Naive thymus-derived CD4-positive, alpha-beta T cell (primary cell): Measurements from ENCODE around the gene PLA2G6. TPM values are rescaled to one million over a fixed set of nuclear protein-coding genes. Genes with fewer than 3 reads are reported as not detected.

Source experiments
- ATAC-seq: fragments of 150-1000 bp; cut with Tn5 transposase; 2 replicates; pipeline ENCODE4 v1.10.0; 2021; ENCODE audit warnings: mild to moderate bottlenecking, moderate library complexity
- CTCF ChIA-PET: fragments of 350-600 bp; sonication (Branson Sonifier 250); formaldehyde crosslinking; loops from one replicate; lab custom pipeline; 2021; ENCODE audit warnings: antibody characterized with exemption; lab: Charles Lee
- POLR2A ChIA-PET: fragments of 350-600 bp; sonication (Branson Sonifier 250); formaldehyde crosslinking; loops from one replicate; lab custom pipeline; 2021; ENCODE audit warnings: antibody characterized with exemption, inconsistent platforms; lab: Charles Lee
- DNase-seq, 9 donors: peaks; one replicate each; pipeline versions ENCODE4 v3.0.0 to v3.0.0-alpha.2; 2020 to 2022; ENCODE audit warnings: mixed read lengths in 1 of 9
- H3K27ac ChIP-seq: one replicate; pipeline ENCODE4 v1.7.0; 2013; ENCODE audit warnings: mild to moderate bottlenecking, low read depth, low read length, moderate library complexity
- H3K27me3 ChIP-seq, 2 donors: one replicate each; pipeline ENCODE4 v1.7.0; 2013; ENCODE audit warnings: low read length in 2 of 2, mild to moderate bottlenecking in 2 of 2, moderate library complexity in 2 of 2; ENCODE audit not compliant: control insufficient read depth in 2 of 2, insufficient read depth in 2 of 2
- H3K36me3 ChIP-seq, 3 experiments: 1 replicate in 2 of 3; 2 replicates in 1 of 3; pipeline ENCODE4 v1.7.0; 2013; ENCODE audit warnings: low read length in 3 of 3, mild to moderate bottlenecking in 3 of 3, moderate library complexity in 1 of 3; ENCODE audit not compliant: insufficient read depth in 3 of 3, control insufficient read depth in 2 of 3
- H3K4me1 ChIP-seq, 2 donors: one replicate each; pipeline ENCODE4 v1.7.0; 2013; ENCODE audit warnings: low read length in 2 of 2, mild to moderate bottlenecking in 2 of 2, moderate library complexity in 1 of 2; ENCODE audit not compliant: control insufficient read depth in 2 of 2, insufficient read depth in 2 of 2
- H3K4me3 ChIP-seq: 2 replicates; pipeline ENCODE4 v1.7.0; 2013; ENCODE audit warnings: mild to moderate bottlenecking, low read length
- H3K9me3 ChIP-seq, 3 experiments: 1 replicate in 2 of 3; 2 replicates in 1 of 3; pipeline ENCODE4 v1.7.0; 2013; ENCODE audit warnings: low read length in 3 of 3; ENCODE audit not compliant: control insufficient read depth in 2 of 3
- H3K27ac Mint-ChIP-seq, 9 donors: one replicate each; pipeline ENCODE4 v1.8.0; 2020 to 2022; ENCODE audit warnings: mixed read lengths in 9 of 9, mild to moderate bottlenecking in 8 of 9, moderate library complexity in 5 of 9, inconsistent platforms in 2 of 9
- H3K27me3 Mint-ChIP-seq, 5 donors: one replicate each; pipeline ENCODE4 v1.8.0; 2021 to 2022; ENCODE audit warnings: mixed read lengths in 5 of 5, mild to moderate bottlenecking in 1 of 5
- H3K36me3 Mint-ChIP-seq, 5 donors: one replicate each; pipeline ENCODE4 v1.8.0; 2020 to 2022; ENCODE audit warnings: mixed read lengths in 5 of 5, mild to moderate bottlenecking in 3 of 5, inconsistent platforms in 1 of 5
- H3K4me1 Mint-ChIP-seq, 7 donors: one replicate each; pipeline ENCODE4 v1.8.0; 2020 to 2022; ENCODE audit warnings: mixed read lengths in 7 of 7, mild to moderate bottlenecking in 3 of 7, inconsistent platforms in 1 of 7
- H3K4me3 Mint-ChIP-seq, 10 donors: one replicate each; pipeline ENCODE4 v1.8.0; 2020 to 2022; ENCODE audit warnings: mild to moderate bottlenecking in 10 of 10, mixed read lengths in 10 of 10, moderate library complexity in 6 of 10, inconsistent platforms in 2 of 10
- H3K9me3 Mint-ChIP-seq, 11 donors: one replicate each; pipeline ENCODE4 v1.8.0; 2020 to 2022; ENCODE audit warnings: mixed read lengths in 11 of 11, mild to moderate bottlenecking in 4 of 11, inconsistent platforms in 1 of 11, moderate library complexity in 1 of 11
- intact Hi-C, 2 donors: fragments of 100-400 bp; cut with micrococcal nuclease; formaldehyde crosslinking; loops; one replicate each; pipeline ENCODE4 v1.15.1; 2023
- polyA plus RNA-seq, 2 donors: library from polyadenylated mRNA; unstranded; fragments of 300-500 nt; fragmentation: Illumina TruSeq; gene quantifications; one replicate each; pipeline ENCODE4 v1.2.3, GENCODE V29; 2021
- total RNA-seq, 6 experiments: library from RNA in 5 of 6; stranded (reverse) in 5 of 6; gene quantifications; 1 replicate in 5 of 6; 2 replicates in 1 of 6; pipeline ENCODE4 v1.2.3 and lab custom pipeline; 2021 to 2026

Gene PLA2G6
- total and polyA plus RNA-seq, 7 experiments from 2014 or later, result 4.8 to 252 (median 78.9) TPM

- ChIA-PET CTCF (no interaction called here), POLR2A (no interaction called here)
- intact Hi-C loops, result loop anchor here (5.0 to 10.0 kb wide), 4 partner anchors 73 to 465 kb away; partner anchors contain the start of genes DMC1 (in 1 of the 2), MAFF (in 1 of the 2) and PLA2G6 (in 1 of the 2)
Measured at GRCh38 chr22:38109371-38110001, 72.1 kb downstream of the PLA2G6 start.

GRCh38 chr22:38108561-38109319, 72.9 kb downstream of the PLA2G6 start:
- Mint-ChIP-seq H3K4me3 (no peak overlapping the region), H3K36me3 (peaks cover 0 to 8% (median 2%) of the 10 kb centered on the region in 5 donors), H3K27ac (peak overlapping the region in 4 of 9 donors; percentile 33 to 80 (median 56)), H3K9me3 (peaks cover 0 to 2% (median 0%) of the 10 kb centered on the region in 11 donors), H3K4me1 (peaks cover 0 to 12% (median 4%) of the 10 kb centered on the region in 7 donors), H3K27me3 (no peaks in the 10 kb centered on the region)
- Histone ChIP-seq H3K27me3 (no peaks in the 10 kb centered on the region), H3K4me3 (no peak overlapping the region), H3K9me3 (no peaks in the 10 kb centered on the region), H3K27ac (no peak overlapping the region), H3K4me1 (no peaks in the 10 kb centered on the region), H3K36me3 (peaks cover 0 to 14% (median 0%) of the 10 kb centered on the region in 3 experiments)
- peak; percentile 26 for ATAC-seq
- ChIA-PET POLR2A (no interaction called here), CTCF (no interaction called here)
- DNase-seq, result peak in 1 of 9 donors; percentile 9
- intact Hi-C loops, result loop anchor here in 1 of 2 donors (10.0 kb wide), 1 partner anchor 466 kb away; the partner anchor contains the start of gene DMC1

More at GRCh38 chr22:38109371-38110001, 72.1 kb downstream of the PLA2G6 start:
- Mint-ChIP-seq H3K4me3 (peak overlapping the region in 2 of 10 donors; percentile 36 to 48), H3K9me3 (peaks cover 0 to 2% (median 0%) of the 10 kb centered on the region in 11 donors), H3K36me3 (peaks cover 0 to 8% (median 3%) of the 10 kb centered on the region in 5 donors), H3K27me3 (no peaks in the 10 kb centered on the region), H3K4me1 (peaks cover 0 to 11% (median 4%) of the 10 kb centered on the region in 7 donors), H3K27ac (peak overlapping the region in 5 of 9 donors; percentile 59 to 92 (median 89))
- DNase-seq, result peak in 4 of 9 donors; percentile 7 to 22 (median 17)
- no peak for ATAC-seq
- no peak overlapping the region for H3K27ac ChIP-seq
- H3K27me3 ChIP-seq, result no peaks in the 10 kb centered on the region
- no peaks in the 10 kb centered on the region for H3K9me3 ChIP-seq
- no peak overlapping the region for H3K4me3 ChIP-seq
- peaks cover 0 to 14% (median 0%) of the 10 kb centered on the region in 3 experiments for H3K36me3 ChIP-seq
- no peaks in the 10 kb centered on the region for H3K4me1 ChIP-seq

- ATAC-seq (no peak), DNase-seq (no peak)
- Histone ChIP-seq H3K4me3 (no peak overlapping the region), H3K27ac (no peak overlapping the region), H3K27me3 (no peaks in the 10 kb centered on the region), H3K9me3 (no peaks in the 10 kb centered on the region), H3K4me1 (no peaks in the 10 kb centered on the region), H3K36me3 (peaks cover 0 to 14% (median 0%) of the 10 kb centered on the region in 3 experiments)
- Mint-ChIP-seq H3K4me3 (no peak overlapping the region), H3K9me3 (peaks cover 0 to 2% (median 0%) of the 10 kb centered on the region in 11 donors), H3K27me3 (no peaks in the 10 kb centered on the region), H3K36me3 (peaks cover 0 to 8% (median 2%) of the 10 kb centered on the region in 5 donors), H3K27ac (peak overlapping the region in 2 of 9 donors; percentile 33 to 65), H3K4me1 (peaks cover 0 to 14% (median 4%) of the 10 kb centered on the region in 7 donors)
- intact Hi-C loops, result loop anchor here in 1 of 2 donors (10.0 kb wide), 1 partner anchor 467 kb away; the partner anchor contains the start of gene DMC1
- CTCF ChIA-PET, result interaction anchor here (0.9 kb wide), 1 partner anchor 10 kb away, joined by 3 read pairs; no protein-coding TSS in a partner anchor
- POLR2A ChIA-PET, result no interaction called here
Measured at GRCh38 chr22:38107692-38108515, 73.7 kb downstream of the PLA2G6 start.

GRCh38 chr22:38106814-38107578, 74.6 kb downstream of the PLA2G6 start:
- Histone ChIP-seq H3K9me3 (no peaks in the 10 kb centered on the region), H3K27me3 (no peaks in the 10 kb centered on the region), H3K27ac (no peak overlapping the region), H3K4me1 (no peaks in the 10 kb centered on the region), H3K4me3 (no peak overlapping the region), H3K36me3 (peaks cover 0 to 10% (median 0%) of the 10 kb centered on the region in 3 experiments)
- intact Hi-C loops, result loop anchor here in 1 of 2 donors (10.0 kb wide), 1 partner anchor 468 kb away; the partner anchor contains the start of gene DMC1
- Mint-ChIP-seq H3K27me3 (no peaks in the 10 kb centered on the region), H3K36me3 (peaks cover 0 to 8% (median 2%) of the 10 kb centered on the region in 5 donors), H3K9me3 (peaks cover 0 to 2% (median 0%) of the 10 kb centered on the region in 11 donors), H3K4me1 (peaks cover 0 to 14% (median 4%) of the 10 kb centered on the region in 7 donors), H3K27ac (no peak overlapping the region), H3K4me3 (no peak overlapping the region)
- ATAC-seq (no peak), DNase-seq (no peak)
- POLR2A ChIA-PET, result interaction anchor here (0.5 to 0.6 kb wide), 2 partner anchors 77 to 649 kb away, joined by 3 to 4 read pairs; no protein-coding TSS in a partner anchor
- CTCF ChIA-PET, result interaction anchor here (0.9 to 1.1 kb wide), 2 partner anchors 11 to 55 kb away, joined by 3 read pairs; no protein-coding TSS in a partner anchor

GRCh38 chr22:38104084-38104483, 77.5 kb downstream of the PLA2G6 start:
- DNase-seq, result no peak
- H3K4me3 Mint-ChIP-seq, result no peak overlapping the region
- intact Hi-C loops, result loop anchor here (1.0 to 10.0 kb wide), 4 partner anchors 52 to 471 kb away; partner anchors contain the start of gene DMC1 (in 2 of the 2)
- Histone ChIP-seq H3K4me1 (no peaks in the 10 kb centered on the region), H3K27me3 (no peaks in the 10 kb centered on the region), H3K27ac (no peak overlapping the region), H3K9me3 (no peaks in the 10 kb centered on the region), H3K4me3 (no peak overlapping the region), H3K36me3 (no peaks in the 10 kb centered on the region)
- H3K9me3 Mint-ChIP-seq, result no peaks in the 10 kb centered on the region
- peaks cover 0 to 8% (median 0%) of the 10 kb centered on the region in 5 donors for H3K36me3 Mint-ChIP-seq
- POLR2A ChIA-PET, result no interaction called here
- ATAC-seq, result no peak
- CTCF ChIA-PET, result no interaction called here
- H3K27me3 Mint-ChIP-seq, result no peaks in the 10 kb centered on the region
- H3K4me1 Mint-ChIP-seq, result peaks cover 0 to 19% (median 9%) of the 10 kb centered on the region in 7 donors
- H3K27ac Mint-ChIP-seq, result no peak overlapping the region
